A673 (cell line): ENCODE measurements around the gene NET1. TPM values are rescaled to one million over a fixed set of nuclear protein-coding genes. Genes with fewer than 3 reads are reported as not detected.

Experiments
- BruUV-seq: library from RNA; stranded (reverse); fragments of 400-500 nt; replicated peaks from 2 replicates; lab custom pipeline; 2021; lab: Mats Ljungman, UMichigan
- CTCF ChIA-PET: fragments of 300-600 bp; sonication (Branson Sonifier 250); formaldehyde crosslinking; loops from one replicate; lab custom pipeline; 2022; ENCODE audit warnings: antibody characterized with exemption; lab: Charles Lee
- POLR2A ChIA-PET: fragments of 300-600 bp; sonication (Branson Sonifier 250); formaldehyde crosslinking; loops from one replicate; lab custom pipeline; 2022; ENCODE audit warnings: antibody characterized with exemption; ENCODE audit not compliant: low non-redundant PET; lab: Charles Lee
- DNase-seq: peaks from one replicate; pipeline ENCODE4 v3.0.0-alpha.2; 2015; ENCODE audit warnings: low spot score
- H3K27ac ChIP-seq: fragments of 200-600 bp; sonication (generic); 2 replicates; pipeline ENCODE4 v1.5.1; 2016; ENCODE audit warnings: mixed run types, low read depth, mild to moderate bottlenecking, mixed read lengths, antibody characterized with exemption, low read length; ENCODE audit not compliant: poor library complexity, severe bottlenecking
- H3K27me3 ChIP-seq: fragments of 200-600 bp; sonication (generic); replicated peaks from 2 replicates; pipeline ENCODE4 v1.6.1; 2017; ENCODE audit warnings: mixed run types, low read depth, mild to moderate bottlenecking, mixed read lengths, antibody characterized with exemption, low read length; ENCODE audit not compliant: insufficient read depth, poor library complexity
- H3K36me3 ChIP-seq: fragments of 200-600 bp; sonication (generic); 2 replicates; pipeline ENCODE4 v1.6.1; 2016; ENCODE audit warnings: mixed run types, mild to moderate bottlenecking, mixed read lengths, antibody characterized with exemption, low read length; ENCODE audit not compliant: insufficient read depth, poor library complexity, severe bottlenecking
- H3K4me1 ChIP-seq: fragments of 200-600 bp; sonication (generic); 2 replicates; pipeline ENCODE4 v1.6.1; 2017; ENCODE audit warnings: mixed run types, mild to moderate bottlenecking, mixed read lengths, antibody characterized with exemption, low read length; ENCODE audit not compliant: insufficient read depth, poor library complexity, severe bottlenecking
- H3K4me3 ChIP-seq: fragments of 200-600 bp; sonication (generic); 2 replicates; pipeline ENCODE4 v1.5.1; 2016; ENCODE audit warnings: low read depth, mixed run types, mild to moderate bottlenecking, mixed read lengths, low read length; ENCODE audit not compliant: poor library complexity, severe bottlenecking
- H3K9me3 ChIP-seq: fragments of 200-600 bp; sonication (generic); 2 replicates; pipeline ENCODE4 v1.6.1; 2016; ENCODE audit warnings: mixed run types, low read depth, mild to moderate bottlenecking, mixed read lengths, antibody characterized with exemption, low read length; ENCODE audit not compliant: poor library complexity, severe bottlenecking
- CTCF ChIP-seq: fragments of 300-800, 200-600 bp; sonication (generic); conservative IDR thresholded peaks from 2 replicates; pipeline ENCODE4 v1.5.1; 2017; ENCODE audit warnings: low read depth, mild to moderate bottlenecking, antibody characterized with exemption, low read length, moderate library complexity, mixed read lengths
- EZH2 ChIP-seq: fragments of 200-600 bp; sonication (generic); IDR thresholded peaks from 2 replicates; pipeline ENCODE4 v1.6.1; 2017; ENCODE audit warnings: borderline replicate concordance, low read depth, mild to moderate bottlenecking, mixed read lengths, antibody characterized with exemption, low read length; ENCODE audit not compliant: poor library complexity, severe bottlenecking
- intact Hi-C: fragments of 100-400 bp; cut with micrococcal nuclease; formaldehyde crosslinking; loops from one replicate; pipeline ENCODE4 v1.10.0; 2022; ENCODE audit not compliant: unreplicated experiment
- total RNA-seq: library from RNA; stranded (reverse); gene quantifications from 2 replicates; pipeline ENCODE4 v1.2.3, GENCODE V29; 2021

Gene NET1
- total RNA-seq, 1 experiment from 2014 or later, result 71.4 TPM

DNA sequence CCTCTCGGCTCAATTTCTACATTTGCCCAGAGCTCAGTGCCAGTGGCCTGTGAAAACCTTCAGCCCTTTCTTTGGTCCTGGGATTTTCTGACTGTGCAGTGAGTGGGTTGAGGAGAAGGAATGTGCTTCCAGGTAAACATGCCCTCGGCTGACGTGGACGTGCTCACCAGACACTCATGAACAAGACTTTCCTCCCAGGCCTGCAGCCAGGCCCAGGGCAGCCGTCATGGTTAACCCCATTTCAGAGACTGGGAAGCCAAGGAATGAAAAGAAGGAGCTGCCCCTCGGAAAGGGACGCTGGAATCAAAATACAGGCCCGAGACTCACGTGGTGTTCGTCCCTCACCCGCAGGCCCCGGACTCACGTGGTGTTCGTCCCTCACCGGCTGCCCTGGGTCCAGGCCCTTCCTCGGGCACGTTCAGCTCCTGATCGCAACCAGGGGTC lies 95.8 kb downstream of the NET1 start:
- H3K9me3 ChIP-seq, result no peaks in the 10 kb centered on the region
- no peak overlapping the region for H3K27ac ChIP-seq
- H3K36me3 ChIP-seq, result no peaks in the 10 kb centered on the region
- TF ChIP-seq EZH2, result no peak
- TF ChIP-seq CTCF, result no peak
- no peak for DNase-seq
- H3K4me1 ChIP-seq, result no peaks in the 10 kb centered on the region
- H3K27me3 ChIP-seq, result no peaks in the 10 kb centered on the region
- intact Hi-C loops, result no loop called here
- POLR2A ChIA-PET, result no interaction called here
- CTCF ChIA-PET, result no interaction called here
- H3K4me3 ChIP-seq, result no peak overlapping the region
- no TSS peak for BruUV-seq

Other genes with a start within 250 kb of the NET1 start
- gene AKR1C8, start 227.4 kb upstream of the NET1 start, total RNA-seq, result 0.48 and 0.58 TPM in 2 replicates
- gene AKR1C4, start 215.7 kb upstream of the NET1 start, total RNA-seq, result not detected in 2 replicates
- gene UCN3, start 47.6 kb upstream of the NET1 start, total RNA-seq, result not detected in 2 replicates
- gene TUBAL3, start 7.7 kb upstream of the NET1 start, total RNA-seq, result 0.19 TPM in 1 of 2 replicates, not detected in the other
- gene CALML5, start 87.0 kb downstream of the NET1 start, total RNA-seq, result not detected in 2 replicates
- gene CALML3, start 112.4 kb downstream of the NET1 start, total RNA-seq, result not detected in 2 replicates